Measurements from ENCODE around the gene DGKG.

DNA sequence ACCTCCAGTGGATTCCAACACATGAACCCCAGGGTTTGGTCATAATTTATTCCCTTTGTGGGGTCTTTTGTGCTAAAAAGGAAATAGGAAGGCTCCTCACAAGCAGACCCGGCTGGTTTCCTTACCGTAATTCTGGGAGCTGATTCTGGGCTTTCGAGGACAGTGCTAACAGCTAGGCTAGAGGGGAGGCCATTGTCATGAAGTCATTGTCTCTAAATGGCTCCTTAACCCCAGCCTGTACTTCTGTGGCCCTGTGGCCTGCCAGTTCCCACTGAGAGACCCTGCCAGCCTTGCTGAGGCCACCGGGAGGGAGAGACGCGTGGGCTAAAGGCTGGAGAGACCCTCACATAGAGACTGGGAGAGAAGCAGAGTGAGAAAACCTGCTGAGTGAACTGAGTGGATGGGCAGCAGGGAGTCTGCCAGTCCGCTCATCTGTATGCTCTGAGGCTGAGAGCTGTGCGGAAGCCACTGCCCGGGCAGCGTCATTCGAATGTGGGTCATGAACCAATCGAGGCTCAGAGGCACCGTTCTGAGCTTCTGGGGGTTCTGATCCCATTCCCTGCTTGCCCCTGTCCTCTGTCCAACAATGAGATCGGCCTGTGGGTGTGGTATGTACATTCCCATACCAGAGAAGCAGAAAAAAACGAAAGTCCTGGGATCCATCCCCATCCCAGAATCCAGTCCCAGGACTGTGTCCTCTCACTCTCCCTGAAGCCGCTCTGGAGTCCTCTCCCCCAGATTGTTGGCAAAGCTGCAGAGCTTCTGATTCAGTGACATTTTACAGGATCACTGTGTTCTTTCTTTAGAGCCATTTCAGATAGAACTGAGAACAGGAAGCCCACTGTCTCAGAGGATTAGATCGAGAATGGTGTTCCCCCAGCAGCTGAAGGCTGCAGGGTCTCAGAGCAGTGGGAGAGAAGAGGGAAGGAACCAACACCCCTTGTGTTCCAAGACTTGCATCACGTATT, 21.3 kb upstream of the DGKG start:
- TF ChIP-seq CTCF (IDR thresholded peaks at IDR 0.05) = no peak
- no peak for TF ChIP-seq POLR2A (IDR thresholded peaks at IDR 0.05)
- TF ChIP-seq EP300 (IDR thresholded peaks at IDR 0.05) = no peak

Measured in tibial nerve (tissue), 4 donors.